K562 (cell line): ENCODE results near the gene DESI1. TPM values are rescaled to one million over a fixed set of nuclear protein-coding genes. Genes with fewer than 3 reads are reported as not detected.

Source experiments
- ATAC-seq: fragments of 200-7000 bp; cut with Tn5 transposase; 3 replicates; pipeline ENCODE4 v1.9.1; 2020; ENCODE audit warnings: moderate library complexity
- BruUV-seq: library from RNA; stranded (reverse); fragments of 400-500 nt; replicated peaks from 2 replicates; lab custom pipeline; 2021; lab: Mats Ljungman, UMichigan
- CTCF ChIA-PET: fragments of 300-600 bp; formaldehyde crosslinking; extraction: SDS; loops from one replicate; lab custom pipeline; 2021; ENCODE audit warnings: low intra/inter-chr PET ratio; lab: Yijun Ruan, JAX
- POLR2A ChIA-PET: fragments of 300-600, 350-650 bp; sonication (Branson Sonifier 250); formaldehyde crosslinking; extraction: SDS; loops from one replicate; lab custom pipeline; 2021; ENCODE audit warnings: antibody characterized with exemption, inconsistent platforms; lab: Yijun Ruan, JAX
- DNase-seq, 4 experiments: peaks; one replicate each; pipeline versions ENCODE4 v3.0.0 to v3.0.0-alpha.2; 2011 to 2018; ENCODE audit warnings: low spot score in 3 of 4, mixed read lengths in 3 of 4; ENCODE audit errors: extremely low read depth in 1 of 4
- FAIRE-seq: peaks from 2 replicates; lab custom pipeline; 2011; peaks lifted over from hg19 to GRCh38; lab: Jason Lieb, UNC
- H2AFZ ChIP-seq: 2 replicates; pipeline ENCODE4 v1.6.0; 2011; ENCODE audit warnings: low read depth, low read length, control low read depth, inconsistent platforms
- H3K27ac ChIP-seq: fragments of 200-600 bp; 3 replicates; pipeline ENCODE4 v1.8.0; 2011; ENCODE audit warnings: low read depth, mild to moderate bottlenecking, control low read depth, inconsistent platforms, low read length, moderate library complexity, mixed read lengths; ENCODE audit errors: extremely low read depth
- H3K27me3 ChIP-seq, 2 experiments: fragments of 300-600 bp in 1 of 2; 2 replicates in 1 of 2; 3 replicates in 1 of 2; pipeline versions ENCODE4 v1.6.0 to v1.8.0; 2011; ENCODE audit warnings: inconsistent platforms in 2 of 2, low read length in 2 of 2, mild to moderate bottlenecking in 1 of 2, mixed read lengths in 1 of 2, moderate library complexity in 1 of 2; ENCODE audit not compliant: control insufficient read depth in 2 of 2, insufficient read depth in 2 of 2
- H3K36me3 ChIP-seq: fragments of 300-600 bp; 3 replicates; pipeline ENCODE4 v1.8.0; 2011; ENCODE audit warnings: mild to moderate bottlenecking, low read length, inconsistent platforms; ENCODE audit not compliant: control insufficient read depth, insufficient read depth
- H3K4me1 ChIP-seq, 2 experiments: fragments of 200-600 bp in 1 of 2; replicated peaks in 1 of 2; 2 replicates in 1 of 2; 3 replicates in 1 of 2; pipeline versions ENCODE4 v1.5.1 to v1.8.0; 2011; ENCODE audit warnings: inconsistent platforms in 2 of 2, low read length in 2 of 2, mild to moderate bottlenecking in 1 of 2, mixed read lengths in 1 of 2, moderate library complexity in 1 of 2; ENCODE audit not compliant: control insufficient read depth in 2 of 2, insufficient read depth in 2 of 2
- H3K4me2 ChIP-seq: 2 replicates; pipeline ENCODE4 v1.6.1; 2011; ENCODE audit warnings: low read length, control low read depth, inconsistent platforms, mixed read lengths; ENCODE audit not compliant: insufficient read depth
- H3K4me3 ChIP-seq: fragments of 200-600 bp; sonication (generic), shearing (Covaris generic); 2 replicates; pipeline ENCODE4 v1.5.1; 2016; ENCODE audit warnings: control low read depth, inconsistent platforms
- H3K79me2 ChIP-seq: fragments of 200-600 bp; 3 replicates; pipeline ENCODE4 v1.8.0; 2011; ENCODE audit warnings: low read length, inconsistent platforms; ENCODE audit not compliant: control insufficient read depth, insufficient read depth
- H3K9ac ChIP-seq, 2 experiments: 2 replicates each; pipeline versions ENCODE4 v1.6.0 to v1.6.1; 2011; ENCODE audit warnings: low read depth in 2 of 2, low read length in 2 of 2, control low read depth in 1 of 2, inconsistent platforms in 1 of 2, mild to moderate bottlenecking in 1 of 2, mixed read lengths in 1 of 2; ENCODE audit not compliant: insufficient read depth in 1 of 2
- H3K9me1 ChIP-seq: one replicate; pipeline ENCODE4 v1.6.0; 2011; ENCODE audit warnings: inconsistent platforms, mild to moderate bottlenecking, low read length, moderate library complexity; ENCODE audit not compliant: control insufficient read depth, insufficient read depth
- H3K9me3 ChIP-seq: replicated peaks from 2 replicates; pipeline ENCODE4 v1.5.1; 2011; ENCODE audit warnings: low read depth, low read length, inconsistent platforms; ENCODE audit not compliant: control insufficient read depth, insufficient read depth
- H4K20me1 ChIP-seq: replicated peaks from 2 replicates; pipeline ENCODE4 v1.6.1; 2011; ENCODE audit warnings: low read length, inconsistent platforms, mixed read lengths; ENCODE audit not compliant: control insufficient read depth, insufficient read depth
- ATF7 ChIP-seq: fragments of 450-650 bp; IDR thresholded peaks from 2 replicates; pipeline ENCODE4 v1.7.1; 2014; ENCODE audit warnings: mild to moderate bottlenecking, moderate library complexity
- CEBPG ChIP-seq, 3 experiments: fragments of 200-800 bp in 1 of 3; sonication (Bioruptor generic) in 1 of 3; sonication (generic) in 1 of 3; formaldehyde crosslinking in 1 of 3; IDR thresholded peaks in 2 of 3; conservative IDR thresholded peaks in 1 of 3; 2 replicates each; pipeline versions ENCODE4 v1.6.1 to v1.8.0; 2016 to 2022; ENCODE audit warnings: missing compliant biosample characterization in 2 of 3, missing genetic modification characterization in 2 of 3, mild to moderate bottlenecking in 1 of 3, missing genetic modification reagents in 1 of 3
- FOXK1 ChIP-seq: sonication (generic); formaldehyde crosslinking; IDR thresholded peaks from 2 replicates; pipeline ENCODE4 v1.8.0; 2022; ENCODE audit warnings: missing genetic modification reagents, mild to moderate bottlenecking, borderline replicate concordance
- NR3C1 ChIP-seq: sonication (generic); formaldehyde crosslinking; IDR thresholded peaks from 2 replicates; pipeline ENCODE4 v1.8.1; 2022; ENCODE audit warnings: missing genetic modification reagents
- PPARD ChIP-seq: fragments of 250-450 bp; sonication (Bioruptor Pico); IDR thresholded peaks from 2 replicates; pipeline ENCODE4 v1.8.0; 2022; ENCODE audit warnings: inconsistent platforms, mild to moderate bottlenecking, moderate library complexity
- TOE1 ChIP-seq, 2 experiments: fragments of 450-650 bp in 1 of 2; sonication (generic) in 1 of 2; formaldehyde crosslinking in 1 of 2; IDR thresholded peaks; 2 replicates each; pipeline versions ENCODE4 v1.7.1 to v1.8.0; 2016 to 2022; ENCODE audit warnings: borderline replicate concordance in 2 of 2, mild to moderate bottlenecking in 2 of 2, antibody characterized with exemption in 1 of 2, inconsistent platforms in 1 of 2, low read depth in 1 of 2, missing genetic modification reagents in 1 of 2, moderate library complexity in 1 of 2
- ZKSCAN3 ChIP-seq: fragments of 250-450 bp; sonication (Bioruptor Pico); IDR thresholded peaks from 2 replicates; pipeline ENCODE4 v1.4.0; 2020
- ZSCAN32 ChIP-seq: fragments of 450-650 bp; formaldehyde crosslinking; IDR thresholded peaks from 2 replicates; pipeline ENCODE4 v1.4.0; 2020; ENCODE audit warnings: mild to moderate bottlenecking, moderate library complexity
- WGBS: fragments of 100-300 bp; shearing (Covaris generic); methylation state at CpG from one replicate; pipeline ENCODE4 v1.1.6; 2016; ENCODE audit warnings: low coverage, mixed read lengths; ENCODE audit not compliant: insufficient coverage; ENCODE audit errors: missing lambda C conversion rate; 5-methylcytosine and 5-hydroxymethylcytosine counted together
- in situ Hi-C: fragments of 300-500 bp; cut with MboI; formaldehyde crosslinking; loops from 4 replicates; pipeline ENCODE4 v1.15.0; 2018; ENCODE audit warnings: inconsistent platforms, mixed read lengths
- intact Hi-C: fragments of 100-400 bp; cut with micrococcal nuclease; formaldehyde crosslinking; loops from 2 replicates; pipeline ENCODE4 v1.14.2; 2022
- polyA plus RNA-seq, 8 experiments: library from polyadenylated mRNA; depleted of rRNA in 4 of 8; stranded (reverse) in 5 of 8; unstranded in 3 of 8; fragments of >200 nt; fragmentation: Nextera tagmentation in 2 of 8; fragmentation: Illumina TruSeq in 1 of 8; extraction: Ambion mirVana in 2 of 8; extraction: Trizol in 1 of 8; gene quantifications; 2 replicates each; pipeline versions ENCODE4 v1.2.1 to v1.2.3, GENCODE V29; 2011 to 2014; ENCODE audit warnings: inconsistent platforms in 1 of 8, missing spikeins in 1 of 8
- total RNA-seq, 7 experiments: library from RNA; depleted of rRNA in 6 of 7; stranded (reverse); fragments of >200 nt in 6 of 7; fragmentation: Illumina TruSeq in 2 of 7; extraction: Trizol in 2 of 7; gene quantifications; 2 replicates each; pipeline versions ENCODE4 v1.2.1 to v1.2.3, GENCODE V29; 2011 to 2021; ENCODE audit warnings: low replicate concordance in 1 of 7
- TF ChIP-seq, protein P1 (sequence below): fragments of 250-450 bp; sonication (Bioruptor Pico); IDR thresholded peaks from 2 replicates; pipeline ENCODE4 v1.8.0; 2021; ENCODE audit warnings: moderate library complexity, mild to moderate bottlenecking, inconsistent platforms
- TF ChIP-seq, protein P2 (sequence below), 2 experiments: fragments of 200-800 bp in 1 of 2; sonication (Bioruptor generic) in 1 of 2; sonication (generic) in 1 of 2; formaldehyde crosslinking in 1 of 2; IDR thresholded peaks in 1 of 2; conservative IDR thresholded peaks in 1 of 2; 2 replicates each; pipeline versions ENCODE4 v1.5.0 to v1.6.1; 2016 to 2020; ENCODE audit warnings: missing compliant biosample characterization in 1 of 2, missing genetic modification characterization in 1 of 2, missing genetic modification reagents in 1 of 2
- TF ChIP-seq, protein P3 (sequence below): fragments of 450-650 bp; IDR thresholded peaks from 2 replicates; pipeline ENCODE4 v1.6.1; 2016; ENCODE audit warnings: missing biosample characterization, missing genetic modification characterization

Gene DESI1
- total and polyA plus RNA-seq, 9 of the 15 experiments (the other 6 are each of a cell fraction or from before 2014, with no cell fraction given) = 7.2 to 45.9 (median 29.8) TPM

DNA sequence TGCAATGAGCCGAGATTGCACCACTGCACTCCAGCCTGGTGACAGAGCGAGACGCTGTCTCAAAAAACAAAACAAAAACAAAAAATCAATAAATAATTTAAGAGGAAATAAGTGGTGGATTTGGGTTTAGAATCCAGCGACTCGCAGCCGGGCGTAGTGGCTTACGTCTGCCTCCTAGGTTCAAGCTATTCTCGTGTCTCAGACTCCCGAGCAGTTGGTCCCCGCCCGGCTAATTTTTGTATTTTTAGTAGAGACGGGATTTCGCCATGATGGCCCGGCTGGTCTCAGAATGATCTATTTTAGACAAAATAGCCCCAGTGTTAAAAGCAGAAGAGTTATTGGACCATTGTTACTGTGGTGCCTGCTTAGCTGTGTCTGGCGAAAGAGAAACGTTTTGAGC lies 38.0 kb upstream of the DESI1 start:
- no peak for FAIRE-seq
- no peak for ATAC-seq
- no peaks in the 10 kb centered on the region for H3K79me2 ChIP-seq
- H2AFZ ChIP-seq = no peak overlapping the region
- H3K9ac ChIP-seq = no peak overlapping the region
- no peaks in the 10 kb centered on the region for H3K27me3 ChIP-seq
- H3K9me3 ChIP-seq = no peaks in the 10 kb centered on the region
- no peak for DNase-seq
- POLR2A ChIA-PET = interaction anchor here (0.8 kb wide), 1 partner anchor 13 kb away, joined by 3 read pairs; no protein-coding TSS in a partner anchor
- H3K27ac ChIP-seq = no peak overlapping the region
- in situ Hi-C loops (no loop called here), intact Hi-C loops (no loop called here)
- CTCF ChIA-PET = no interaction called here
- H4K20me1 ChIP-seq = no peaks in the 10 kb centered on the region
- BruUV-seq = no TSS peak
- H3K4me1 ChIP-seq = no peaks in the 10 kb centered on the region
- peaks cover 89% of the 10 kb centered on the region for H3K36me3 ChIP-seq
- H3K4me2 ChIP-seq = no peak overlapping the region
- WGBS = 93% methylated on average over 11 of the region's 17 CpGs
- no peaks in the 10 kb centered on the region for H3K9me1 ChIP-seq
- H3K4me3 ChIP-seq = no peak overlapping the region
- TF ChIP-seq ZKSCAN3 (CRISPR knock-in tag) = no peak
- TF ChIP-seq TOE1 (IDR thresholded peaks at IDR 0.05; ENCODE audit: borderline replicate concordance) = no peak
- TF ChIP-seq TOE1 (CRISPR knock-in tag; IDR thresholded peaks at IDR 0.05; ENCODE audit: borderline replicate concordance, low read depth) = no peak
- TF ChIP-seq CEBPG (CRISPR knock-in tag; IDR thresholded peaks at IDR 0.05) = no peak
- no peak for TF ChIP-seq CEBPG (tag; conservative IDR thresholded peaks at IDR 0.05 in 1 of 2, IDR thresholded peaks at IDR 0.05 in 1 of 2)
- TF ChIP-seq, protein P1, sequence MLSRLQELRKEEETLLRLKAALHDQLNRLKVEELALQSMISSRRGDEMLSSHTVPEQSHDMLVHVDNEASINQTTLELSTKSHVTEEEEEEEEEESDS (CRISPR knock-in tag) = no peak
- no peak for TF ChIP-seq ATF7
- no peak for TF ChIP-seq ZSCAN32
- no peak for TF ChIP-seq PPARD (CRISPR knock-in tag)
- TF ChIP-seq NR3C1 = no peak
- TF ChIP-seq FOXK1 (CRISPR knock-in tag) = no peak
- TF ChIP-seq, protein P2, sequence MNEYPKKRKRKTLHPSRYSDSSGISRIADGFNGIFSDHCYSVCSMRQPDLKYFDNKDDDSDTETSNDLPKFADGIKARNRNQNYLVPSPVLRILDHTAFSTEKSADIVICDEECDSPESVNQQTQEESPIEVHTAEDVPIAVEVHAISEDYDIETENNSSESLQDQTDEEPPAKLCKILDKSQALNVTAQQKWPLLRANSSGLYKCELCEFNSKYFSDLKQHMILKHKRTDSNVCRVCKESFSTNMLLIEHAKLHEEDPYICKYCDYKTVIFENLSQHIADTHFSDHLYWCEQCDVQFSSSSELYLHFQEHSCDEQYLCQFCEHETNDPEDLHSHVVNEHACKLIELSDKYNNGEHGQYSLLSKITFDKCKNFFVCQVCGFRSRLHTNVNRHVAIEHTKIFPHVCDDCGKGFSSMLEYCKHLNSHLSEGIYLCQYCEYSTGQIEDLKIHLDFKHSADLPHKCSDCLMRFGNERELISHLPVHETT (CRISPR knock-in tag; conservative IDR thresholded peaks at IDR 0.05 in 1 of 2, IDR thresholded peaks at IDR 0.05 in 1 of 2) = no peak
- TF ChIP-seq, protein P3, sequence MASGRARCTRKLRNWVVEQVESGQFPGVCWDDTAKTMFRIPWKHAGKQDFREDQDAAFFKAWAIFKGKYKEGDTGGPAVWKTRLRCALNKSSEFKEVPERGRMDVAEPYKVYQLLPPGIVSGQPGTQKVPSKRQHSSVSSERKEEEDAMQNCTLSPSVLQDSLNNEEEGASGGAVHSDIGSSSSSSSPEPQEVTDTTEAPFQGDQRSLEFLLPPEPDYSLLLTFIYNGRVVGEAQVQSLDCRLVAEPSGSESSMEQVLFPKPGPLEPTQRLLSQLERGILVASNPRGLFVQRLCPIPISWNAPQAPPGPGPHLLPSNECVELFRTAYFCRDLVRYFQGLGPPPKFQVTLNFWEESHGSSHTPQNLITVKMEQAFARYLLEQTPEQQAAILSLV = no peak
